ENCODE measurements around the gene MTHFD2L. TPM values are rescaled to one million over a fixed set of nuclear protein-coding genes. Genes with fewer than 3 reads are reported as not detected.

MTHFD2L gene
- total RNA-seq, 1 donor from 2014 or later, result 14.6 TPM

DNA sequence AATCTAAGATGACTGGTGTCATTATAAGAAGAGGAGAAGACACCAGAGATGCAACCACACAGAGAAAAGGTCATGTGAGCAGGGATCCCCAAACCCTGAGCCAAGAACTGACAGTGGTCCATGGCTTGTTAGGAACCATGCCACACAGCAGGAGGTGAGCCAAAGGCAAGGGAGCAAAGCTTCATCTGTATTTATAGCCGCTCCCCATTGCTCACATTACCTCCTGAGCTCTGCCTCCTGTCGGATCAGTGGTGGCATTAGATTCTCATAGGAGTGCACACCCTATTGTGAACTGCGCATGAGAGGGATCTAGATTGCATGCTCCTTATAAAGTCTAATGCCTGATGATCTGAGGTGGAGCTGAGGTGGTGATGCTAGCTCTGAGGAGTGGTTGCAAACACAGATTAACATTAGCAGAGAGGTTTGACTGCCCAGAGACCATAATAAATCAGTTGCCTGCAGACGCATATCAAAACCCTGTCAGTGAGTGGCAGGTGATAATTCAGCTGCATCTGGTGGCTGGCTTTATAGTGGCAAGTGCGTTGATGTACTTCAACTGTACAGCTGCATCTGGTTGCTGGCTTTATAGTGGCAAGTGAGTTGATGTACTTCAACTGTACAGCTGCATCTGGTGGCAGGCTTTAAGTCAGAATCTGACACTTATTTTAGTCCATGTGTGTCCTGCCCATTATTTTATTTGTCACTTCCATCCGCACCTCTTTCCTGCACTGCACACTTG lies 39.1 kb upstream of the MTHFD2L start:
- Mint-ChIP-seq H3K4me1 (ENCODE audit: unreplicated experiment) (peaks cover 11% of the 10 kb centered on the region), H3K27me3 (no peaks in the 10 kb centered on the region), H3K27ac (no peak overlapping the region), H3K36me3 (no peaks in the 10 kb centered on the region), H3K9me3 (no peaks in the 10 kb centered on the region), H3K4me3 (no peak overlapping the region)
- no peak for TF ChIP-seq CTCF (conservative IDR thresholded peaks at IDR 0.05)
- DNase-seq (ENCODE audit: extremely low spot score, unreplicated experiment), result no peak

DNA sequence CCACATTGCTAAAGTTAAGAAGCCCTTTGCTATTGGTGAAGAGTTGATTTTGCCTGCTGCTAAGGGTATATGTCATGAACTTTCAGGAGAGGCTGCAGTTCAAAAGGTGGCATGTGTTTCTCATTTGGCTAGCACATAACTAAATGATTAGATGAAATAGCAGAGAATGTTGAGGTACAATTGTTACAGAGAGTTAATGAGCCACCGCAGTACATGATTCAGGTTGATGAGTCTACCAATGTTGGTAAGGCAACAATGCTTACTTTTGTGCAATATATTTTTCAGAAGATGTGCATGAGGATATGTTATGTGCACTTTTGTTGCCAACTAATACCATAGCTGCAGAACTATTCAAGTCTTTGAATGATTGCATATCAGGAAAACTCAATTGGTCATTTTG lies 37.8 kb upstream of the MTHFD2L start:
- no peak overlapping the region for H3K4me3 Mint-ChIP-seq
- no peaks in the 10 kb centered on the region for H3K9me3 Mint-ChIP-seq
- DNase-seq (ENCODE audit: extremely low spot score, unreplicated experiment), result no peak
- TF ChIP-seq CTCF (conservative IDR thresholded peaks at IDR 0.05), result no peak
- H3K27ac Mint-ChIP-seq, result no peak overlapping the region
- no peaks in the 10 kb centered on the region for H3K36me3 Mint-ChIP-seq
- no peaks in the 10 kb centered on the region for H3K27me3 Mint-ChIP-seq
- peaks cover 11% of the 10 kb centered on the region for H3K4me1 Mint-ChIP-seq (ENCODE audit: unreplicated experiment)

DNA sequence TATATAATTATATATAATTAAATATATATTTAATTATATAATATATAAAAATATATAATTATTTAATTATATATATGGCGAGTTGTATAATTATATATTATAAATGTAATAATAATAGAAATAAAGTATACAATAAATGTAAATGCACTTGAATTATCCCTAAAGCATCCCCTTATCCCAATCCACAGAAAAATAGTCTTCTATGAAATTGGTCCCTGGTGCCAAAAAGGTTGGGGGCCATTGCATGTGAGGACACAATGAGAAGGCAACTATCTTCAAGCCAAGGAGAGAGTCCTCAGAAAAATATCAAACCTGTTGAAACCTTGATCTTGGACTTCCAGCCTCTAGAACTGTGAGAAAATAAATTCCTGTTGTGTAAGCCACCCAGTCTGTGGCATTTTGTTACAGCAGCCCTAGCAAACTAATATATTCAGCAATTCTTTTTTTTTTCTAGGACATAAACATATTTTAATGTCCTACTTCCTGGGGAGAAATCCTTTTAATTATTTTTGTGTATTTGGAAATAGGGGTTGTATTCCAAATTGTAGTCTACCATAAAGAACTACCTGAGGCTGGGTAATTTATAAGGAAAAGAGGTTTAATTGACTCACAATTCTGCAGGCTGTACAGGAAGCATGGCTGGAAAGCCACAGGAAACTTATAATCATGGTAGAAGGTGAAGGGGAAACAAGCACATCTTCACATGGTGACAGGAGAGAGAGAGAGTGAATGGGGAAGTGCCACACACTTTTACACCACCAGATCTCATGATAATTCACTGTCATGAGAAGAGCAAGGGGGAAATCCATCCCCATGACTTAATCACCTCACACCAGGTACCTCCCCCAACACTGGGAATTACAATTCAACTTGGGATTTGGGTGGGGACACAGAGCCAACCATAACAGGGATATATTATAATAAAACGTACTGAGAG lies 36.0 kb upstream of the MTHFD2L start:
- Mint-ChIP-seq H3K27ac (no peak overlapping the region), H3K36me3 (no peaks in the 10 kb centered on the region), H3K9me3 (no peaks in the 10 kb centered on the region), H3K4me3 (no peak overlapping the region), H3K27me3 (no peaks in the 10 kb centered on the region), H3K4me1 (ENCODE audit: unreplicated experiment) (peaks cover 9% of the 10 kb centered on the region)
- no peak for DNase-seq (ENCODE audit: extremely low spot score, unreplicated experiment)
- no peak for TF ChIP-seq CTCF (conservative IDR thresholded peaks at IDR 0.05)

GRCh38 chr4:74123065-74123728 lies 34.7 kb upstream of the MTHFD2L start:
- H3K27me3 Mint-ChIP-seq, result no peaks in the 10 kb centered on the region
- DNase-seq (ENCODE audit: extremely low spot score, unreplicated experiment), result no peak

More at GRCh38 chr4:74123065-74123728, 34.7 kb upstream of the MTHFD2L start:
- Mint-ChIP-seq H3K4me1 (ENCODE audit: unreplicated experiment) (peaks cover 5% of the 10 kb centered on the region), H3K36me3 (no peaks in the 10 kb centered on the region), H3K4me3 (no peak overlapping the region), H3K9me3 (no peaks in the 10 kb centered on the region), H3K27ac (no peak overlapping the region)
- no peak for TF ChIP-seq CTCF (conservative IDR thresholded peaks at IDR 0.05)

All from type B pancreatic cell (in vitro differentiated cells).